HG03571 (cell line): ENCODE data around the gene HK1.
"Not testable (repeated sequence)": the region's sequence is repeated elsewhere in the genome, so short reads cannot be mapped to it uniquely, and the experiment has no call there.

Source experiments
- ATAC-seq: cut with Tn5 transposase; IDR thresholded peaks from one replicate; pipeline ENCODE4 v1.9.1; 2021; ENCODE audit not compliant: unreplicated experiment

Gene HK1

DNA sequence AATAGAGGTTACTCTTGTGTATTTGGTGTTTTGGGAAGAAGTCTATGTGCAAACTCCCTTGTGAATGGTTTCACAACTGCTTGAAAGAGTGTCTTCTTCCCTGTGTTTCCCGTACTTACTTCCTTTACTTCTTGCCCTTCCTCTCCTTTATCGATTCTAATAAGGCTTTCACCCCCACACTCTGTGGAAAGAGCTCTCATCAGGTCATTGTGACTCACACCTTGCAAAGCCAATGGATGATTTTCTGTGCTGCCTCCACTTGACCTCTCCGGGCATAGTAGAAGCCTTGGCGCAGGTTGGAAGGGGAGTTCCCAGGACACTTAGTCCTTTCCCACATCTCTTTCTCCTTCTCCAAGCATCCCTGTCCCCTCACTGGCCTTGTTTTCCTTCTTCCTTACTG lies 166.7 kb downstream of the HK1 start:
- no peak for ATAC-seq

GRCh38 chr10:69446229-69446628 lies 167.9 kb downstream of the HK1 start:
- ATAC-seq: no peak

DNA sequence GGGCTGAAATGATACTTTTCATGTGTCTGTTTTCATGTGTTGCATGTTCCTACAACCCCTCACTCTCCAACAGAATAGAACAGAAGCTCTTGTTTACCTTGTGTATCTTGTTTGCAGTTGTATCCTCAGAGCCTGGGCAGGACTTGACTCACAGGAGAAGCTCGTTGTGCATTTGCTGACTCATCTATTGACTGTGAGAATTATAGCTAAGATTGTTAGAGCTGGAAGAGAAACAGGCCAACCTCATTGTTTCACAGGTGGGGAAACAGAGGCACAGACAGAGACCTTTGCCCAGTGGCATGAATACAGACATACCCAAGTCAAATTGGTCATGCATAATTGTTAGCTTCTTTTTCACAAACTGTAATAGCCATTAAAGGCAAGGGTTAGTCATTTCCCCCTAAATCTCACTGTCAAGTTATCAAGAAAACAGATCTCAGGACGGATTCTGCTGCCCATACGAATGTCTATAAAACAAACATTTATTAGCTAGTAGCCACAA lies 168.4 kb downstream of the HK1 start:
- ATAC-seq: no peak

GRCh38 chr10:69449841-69450240 lies 171.5 kb downstream of the HK1 start:
- no peak for ATAC-seq

GRCh38 chr10:69450395-69450794 lies 172.1 kb downstream of the HK1 start:
- not testable (repeated sequence) for ATAC-seq

DNA sequence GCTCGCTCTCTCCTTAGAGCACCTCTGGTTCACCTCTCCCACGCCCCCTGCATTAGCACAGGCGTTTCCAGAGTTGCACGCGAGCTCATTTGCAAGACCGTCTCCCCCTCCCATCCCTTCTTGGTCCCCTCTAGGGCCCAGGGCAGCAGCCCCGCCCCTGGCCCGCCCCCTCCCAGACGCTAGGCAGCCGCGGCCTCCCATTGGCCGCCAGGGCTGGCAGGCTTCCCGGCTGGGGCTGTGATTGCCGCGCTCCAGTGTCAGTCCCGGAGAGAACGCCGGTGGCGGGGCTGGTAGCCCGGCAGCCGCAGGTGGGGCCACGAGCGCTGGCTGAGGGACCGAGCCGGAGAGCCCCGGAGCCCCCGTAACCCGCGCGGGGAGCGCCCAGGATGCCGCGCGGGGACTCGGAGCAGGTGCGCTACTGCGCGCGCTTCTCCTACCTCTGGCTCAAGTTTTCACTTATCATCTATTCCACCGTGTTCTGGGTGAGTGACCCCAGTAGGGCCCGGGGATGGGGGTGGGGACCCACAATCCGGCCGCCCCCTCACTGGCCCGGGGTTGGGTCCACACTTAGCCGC lies 173.0 kb downstream of the HK1 start, which contains the start of gene TSPAN15:
Gene TSPAN15, plus strand, starts transcription at position 257 of the 575 bp plus-strand sequence. Its CDS starts 130 bp downstream, at position 387.
- ATAC-seq: no peak
